ENCODE measurements around the gene UTF1.

Gene UTF1

DNA sequence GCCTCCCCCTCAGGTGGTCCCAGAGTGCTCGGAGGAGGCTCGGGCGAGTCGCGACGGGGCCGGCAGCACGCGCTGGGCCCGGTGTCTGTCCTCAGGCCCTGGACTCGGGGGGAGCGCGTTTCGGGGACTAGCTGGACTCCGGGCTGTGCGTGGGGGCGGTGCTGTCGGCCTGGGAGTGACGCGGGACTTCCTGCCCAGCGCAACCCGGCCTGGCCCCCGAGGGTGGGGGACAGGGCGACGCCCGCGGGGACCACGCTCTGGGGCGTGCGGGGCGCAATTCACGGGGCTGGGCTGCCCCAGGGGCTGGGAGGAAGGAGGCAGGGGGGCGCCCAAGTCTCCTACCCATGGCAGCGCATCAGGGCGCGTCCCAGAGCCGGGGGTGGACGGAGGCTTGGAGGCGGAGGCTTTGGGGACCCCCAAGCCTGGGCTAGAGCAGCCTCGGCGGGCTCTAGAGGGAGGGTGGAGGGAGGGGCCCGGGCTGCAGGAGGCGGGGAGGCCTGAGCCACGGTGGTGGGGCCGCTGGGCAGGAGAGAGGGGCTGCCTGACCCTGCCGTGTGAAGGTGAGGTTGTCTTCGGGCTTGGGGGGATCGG is 5.3 kb downstream of the UTF1 start:
- no peak for DNase-seq (ENCODE audit: extremely low read depth, low read depth)
- H3K4me3 ChIP-seq (replicated peaks; ENCODE audit: low read depth, low read length) = no peak overlapping the region
- TF ChIP-seq, protein P1, sequence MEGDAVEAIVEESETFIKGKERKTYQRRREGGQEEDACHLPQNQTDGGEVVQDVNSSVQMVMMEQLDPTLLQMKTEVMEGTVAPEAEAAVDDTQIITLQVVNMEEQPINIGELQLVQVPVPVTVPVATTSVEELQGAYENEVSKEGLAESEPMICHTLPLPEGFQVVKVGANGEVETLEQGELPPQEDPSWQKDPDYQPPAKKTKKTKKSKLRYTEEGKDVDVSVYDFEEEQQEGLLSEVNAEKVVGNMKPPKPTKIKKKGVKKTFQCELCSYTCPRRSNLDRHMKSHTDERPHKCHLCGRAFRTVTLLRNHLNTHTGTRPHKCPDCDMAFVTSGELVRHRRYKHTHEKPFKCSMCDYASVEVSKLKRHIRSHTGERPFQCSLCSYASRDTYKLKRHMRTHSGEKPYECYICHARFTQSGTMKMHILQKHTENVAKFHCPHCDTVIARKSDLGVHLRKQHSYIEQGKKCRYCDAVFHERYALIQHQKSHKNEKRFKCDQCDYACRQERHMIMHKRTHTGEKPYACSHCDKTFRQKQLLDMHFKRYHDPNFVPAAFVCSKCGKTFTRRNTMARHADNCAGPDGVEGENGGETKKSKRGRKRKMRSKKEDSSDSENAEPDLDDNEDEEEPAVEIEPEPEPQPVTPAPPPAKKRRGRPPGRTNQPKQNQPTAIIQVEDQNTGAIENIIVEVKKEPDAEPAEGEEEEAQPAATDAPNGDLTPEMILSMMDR (IDR thresholded peaks at IDR 0.05; ENCODE audit: low read depth, low read length, missing control alignments) = no peak

DNA sequence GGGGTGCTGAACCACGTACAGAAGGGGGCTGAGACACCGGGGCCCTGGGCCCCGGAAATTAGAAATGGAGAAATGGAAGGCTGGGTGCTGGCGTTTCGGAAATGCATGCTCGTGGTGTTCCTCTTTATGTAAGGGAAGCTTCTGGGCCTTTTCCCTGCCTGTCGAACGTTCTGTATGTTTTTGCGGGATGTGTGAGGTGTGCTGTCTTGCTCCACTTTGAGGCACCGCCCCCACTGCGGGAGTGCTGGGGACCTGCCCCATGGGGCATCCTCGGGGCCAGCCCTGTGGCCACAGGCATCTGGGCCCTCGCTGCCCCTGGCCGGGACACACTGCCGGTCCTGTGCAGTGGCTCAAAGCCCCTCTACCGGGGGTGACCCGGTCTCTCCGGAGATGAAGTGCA is 5.9 kb downstream of the UTF1 start:
- TF ChIP-seq, protein P1 (IDR thresholded peaks at IDR 0.05; ENCODE audit: low read depth, low read length, missing control alignments) = no peak
- DNase-seq (ENCODE audit: extremely low read depth, low read depth) = no peak
- no peak overlapping the region for H3K4me3 ChIP-seq (replicated peaks; ENCODE audit: low read depth, low read length)

DNA sequence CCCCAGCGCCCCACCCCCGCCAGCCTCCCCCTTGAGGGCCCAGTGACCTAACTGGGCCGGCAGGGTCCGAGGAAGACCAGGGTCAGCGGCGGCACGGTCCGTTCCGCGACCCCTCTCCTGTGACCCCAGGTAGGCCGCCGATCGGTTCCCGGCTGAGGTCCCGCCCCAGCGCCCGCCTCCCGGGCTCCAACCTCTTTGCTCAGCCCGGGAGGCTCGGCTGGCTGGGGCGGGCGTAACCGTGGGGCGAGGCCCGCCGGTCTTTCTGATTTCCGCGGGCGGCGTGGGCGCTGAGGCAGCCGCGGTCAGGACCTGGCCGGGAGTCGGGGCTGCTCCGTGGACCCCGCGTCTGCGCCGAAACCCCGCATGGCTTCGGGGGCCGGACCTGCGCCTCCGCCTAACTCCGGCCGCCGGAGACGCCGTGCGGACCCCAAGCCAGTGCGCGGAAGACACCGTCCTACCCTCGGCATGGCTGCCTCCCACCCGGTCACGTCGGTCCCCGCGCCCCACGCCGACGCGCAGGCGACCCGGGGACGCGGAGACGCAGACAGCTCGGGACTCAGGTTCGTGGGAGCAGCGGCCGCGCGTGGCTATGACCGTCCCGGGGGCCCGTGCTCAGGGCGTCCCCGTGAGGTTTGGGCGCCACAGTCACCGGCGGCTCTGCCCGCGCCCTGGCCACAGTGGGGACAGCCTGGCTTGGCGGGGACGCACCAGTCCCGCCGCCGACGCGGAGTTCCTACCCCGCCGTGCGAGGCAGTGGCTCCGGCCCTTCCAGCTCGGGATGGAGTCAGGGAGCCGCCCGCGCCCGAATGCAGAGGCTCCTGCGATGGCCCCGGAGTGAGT is 6.6 kb downstream of the UTF1 start:
- TF ChIP-seq, protein P1 (IDR thresholded peaks at IDR 0.05; ENCODE audit: low read depth, low read length, missing control alignments) = no peak
- DNase-seq (ENCODE audit: extremely low read depth, low read depth) = no peak
- H3K4me3 ChIP-seq (replicated peaks; ENCODE audit: low read depth, low read length) = no peak overlapping the region

DNA sequence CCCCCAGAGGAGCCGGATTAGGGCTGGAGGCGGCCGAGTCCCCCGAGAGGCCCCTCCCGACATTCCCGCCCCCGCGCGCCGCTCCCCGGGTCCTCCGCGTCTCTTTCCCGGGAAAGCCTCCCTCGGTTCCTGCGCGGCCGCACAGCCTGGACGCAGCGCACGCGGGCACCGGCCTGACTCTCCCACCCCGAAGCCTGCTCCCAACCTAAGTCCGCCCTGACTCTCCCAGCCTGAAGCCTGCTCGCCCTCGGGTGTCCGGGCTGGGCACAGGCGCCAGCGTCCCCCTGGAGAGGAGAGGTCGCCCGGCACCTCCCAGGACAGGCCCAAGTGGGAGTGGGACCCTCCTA is 7.2 kb downstream of the UTF1 start:
- TF ChIP-seq, protein P1 (IDR thresholded peaks at IDR 0.05; ENCODE audit: low read depth, low read length, missing control alignments) = no peak
- H3K4me3 ChIP-seq (replicated peaks; ENCODE audit: low read depth, low read length) = no peak overlapping the region
- DNase-seq (ENCODE audit: extremely low read depth, low read depth) = no peak

DNA sequence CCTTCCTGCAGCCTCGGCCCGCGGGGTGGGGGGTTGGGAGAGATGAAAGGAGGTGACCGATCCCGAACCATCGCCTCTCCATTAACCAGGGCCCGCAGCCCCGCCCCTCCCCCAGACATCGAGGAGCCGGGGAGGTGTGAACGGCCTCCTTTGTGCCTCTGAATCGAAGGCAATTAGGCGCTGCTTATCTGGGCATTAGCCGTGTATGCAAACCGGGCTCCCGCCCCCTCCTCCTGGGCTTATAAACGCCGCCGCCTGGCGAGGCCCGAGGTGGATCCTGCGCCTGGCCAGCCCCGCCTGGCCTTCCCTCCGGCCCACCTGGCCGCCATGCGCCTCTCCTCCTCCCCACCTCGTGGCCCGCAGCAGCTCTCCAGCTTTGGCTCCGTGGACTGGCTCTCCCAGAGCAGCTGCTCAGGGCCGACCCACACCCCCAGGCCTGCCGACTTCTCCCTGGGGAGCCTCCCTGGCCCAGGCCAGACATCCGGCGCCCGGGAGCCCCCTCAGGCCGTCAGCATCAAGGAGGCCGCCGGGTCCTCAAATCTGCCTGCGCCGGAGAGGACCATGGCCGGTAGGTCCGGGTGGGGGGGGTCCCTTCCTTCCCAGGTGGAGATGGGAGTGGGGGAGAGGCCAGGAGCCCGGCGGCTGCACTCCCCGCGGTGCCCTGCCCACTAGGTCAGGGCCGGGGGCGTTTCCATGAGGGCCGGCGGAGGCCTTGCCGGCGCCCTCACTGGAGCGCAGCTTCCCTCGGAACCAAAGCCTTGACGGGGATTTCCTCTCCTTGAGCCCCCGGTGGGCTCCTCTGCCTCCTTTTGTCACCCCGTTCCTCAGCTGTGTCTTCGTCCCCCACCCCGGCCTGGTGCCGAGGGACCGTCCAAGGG is 7.8 kb downstream of the UTF1 start, which contains the start of gene VENTX:
TSS of gene VENTX (plus strand) at position 268 of the 878 bp plus-strand sequence. CDS start at position 328, 60 bp downstream.
- no peak within 1 kb of the TSS for H3K4me3 ChIP-seq (replicated peaks; ENCODE audit: low read depth, low read length)
- TF ChIP-seq, protein P1 (IDR thresholded peaks at IDR 0.05; ENCODE audit: low read depth, low read length, missing control alignments) = no peak
- no peak for DNase-seq (ENCODE audit: extremely low read depth, low read depth)

DNA sequence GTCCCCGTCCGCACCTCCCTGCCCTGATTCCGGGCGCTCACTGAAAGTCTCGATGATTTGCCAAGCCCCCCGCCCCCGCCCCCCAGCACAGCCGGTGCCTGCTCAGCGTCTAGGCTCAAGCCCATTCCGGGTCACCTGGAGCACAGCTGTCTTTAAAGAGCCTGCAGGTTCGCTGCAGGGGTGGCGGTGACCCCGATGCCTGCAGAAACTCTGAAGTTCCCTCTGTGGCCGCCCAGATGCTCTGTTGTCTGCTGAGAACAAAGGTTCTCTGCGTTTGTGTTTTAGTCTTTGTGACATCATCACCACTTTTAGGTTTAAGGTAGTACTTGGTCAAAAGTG is 8.4 kb downstream of the UTF1 start:
- no peak for DNase-seq (ENCODE audit: extremely low read depth, low read depth)
- TF ChIP-seq, protein P1 (IDR thresholded peaks at IDR 0.05; ENCODE audit: low read depth, low read length, missing control alignments) = no peak
- no peak overlapping the region for H3K4me3 ChIP-seq (replicated peaks; ENCODE audit: low read depth, low read length)

Data from HFF-Myc (cell line).